22Rv1 (cell line): ENCODE results near the gene HDHD2.

Experiments
- ZFX ChIP-seq: fragments of 450-650 bp; IDR thresholded peaks from 2 replicates; pipeline ENCODE4 v1.6.1; 2017; ENCODE audit warnings: antibody characterized with exemption, borderline replicate concordance
- TF ChIP-seq, protein P1 (sequence below): fragments of 450-650 bp; IDR thresholded peaks from 2 replicates; pipeline ENCODE4 v1.5.1; 2017; ENCODE audit warnings: mild to moderate bottlenecking

DNA sequence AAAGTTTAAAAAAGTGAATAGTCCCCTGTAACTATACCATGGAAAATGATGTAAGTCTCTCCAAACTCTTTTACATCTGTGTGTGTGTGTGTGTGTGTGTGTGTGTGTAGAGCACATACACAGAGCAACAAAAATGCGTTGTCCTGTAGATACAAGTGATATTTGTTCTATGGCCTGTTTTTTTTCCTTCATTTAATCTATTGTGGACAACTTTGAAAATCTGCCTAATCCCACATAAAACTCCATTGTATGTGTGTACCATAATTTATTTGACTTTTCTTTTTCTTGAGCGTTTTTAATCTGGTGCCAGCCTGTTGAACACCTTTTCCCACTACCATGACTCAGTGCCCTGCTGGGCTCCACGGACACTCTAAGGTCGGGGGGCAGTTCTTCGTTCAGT is 62.6 kb downstream of the HDHD2 start:
- TF ChIP-seq, protein P1, sequence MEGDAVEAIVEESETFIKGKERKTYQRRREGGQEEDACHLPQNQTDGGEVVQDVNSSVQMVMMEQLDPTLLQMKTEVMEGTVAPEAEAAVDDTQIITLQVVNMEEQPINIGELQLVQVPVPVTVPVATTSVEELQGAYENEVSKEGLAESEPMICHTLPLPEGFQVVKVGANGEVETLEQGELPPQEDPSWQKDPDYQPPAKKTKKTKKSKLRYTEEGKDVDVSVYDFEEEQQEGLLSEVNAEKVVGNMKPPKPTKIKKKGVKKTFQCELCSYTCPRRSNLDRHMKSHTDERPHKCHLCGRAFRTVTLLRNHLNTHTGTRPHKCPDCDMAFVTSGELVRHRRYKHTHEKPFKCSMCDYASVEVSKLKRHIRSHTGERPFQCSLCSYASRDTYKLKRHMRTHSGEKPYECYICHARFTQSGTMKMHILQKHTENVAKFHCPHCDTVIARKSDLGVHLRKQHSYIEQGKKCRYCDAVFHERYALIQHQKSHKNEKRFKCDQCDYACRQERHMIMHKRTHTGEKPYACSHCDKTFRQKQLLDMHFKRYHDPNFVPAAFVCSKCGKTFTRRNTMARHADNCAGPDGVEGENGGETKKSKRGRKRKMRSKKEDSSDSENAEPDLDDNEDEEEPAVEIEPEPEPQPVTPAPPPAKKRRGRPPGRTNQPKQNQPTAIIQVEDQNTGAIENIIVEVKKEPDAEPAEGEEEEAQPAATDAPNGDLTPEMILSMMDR: no peak
- TF ChIP-seq ZFX: no peak
